GM12891 (cell line): ENCODE results near the gene PAXIP1. TPM values are rescaled to one million over a fixed set of nuclear protein-coding genes. Genes with fewer than 3 reads are reported as not detected.
A peak's percentile ranks its signal among the peaks of the same experiment; 100 is the strongest.
"Not testable (repeated sequence)": the region's sequence is repeated elsewhere in the genome, so short reads cannot be mapped to it uniquely, and the experiment has no call there.

Experiments used
- DNase-seq: peaks from one replicate; pipeline ENCODE4 v3.0.0; 2011; ENCODE audit warnings: low spot score; ENCODE audit not compliant: insufficient read length
- FAIRE-seq: peaks from 2 replicates; lab custom pipeline; 2011; peaks lifted over from hg19 to GRCh38; lab: Jason Lieb, UNC
- PAX5 ChIP-seq: IDR thresholded peaks from 2 replicates; pipeline ENCODE4 v1.6.1; 2011; ENCODE audit warnings: low read length, moderate library complexity, mild to moderate bottlenecking; ENCODE audit not compliant: insufficient read depth, severe bottlenecking
- POLR2A ChIP-seq: IDR thresholded peaks from 2 replicates; pipeline ENCODE4 v1.6.1; 2011; ENCODE audit warnings: low read depth, low read length, control low read depth
- POLR2AphosphoS5 ChIP-seq: IDR thresholded peaks from 2 replicates; pipeline ENCODE4 v1.6.1; 2011; ENCODE audit warnings: low read depth, low read length, control low read depth
- POU2F2 ChIP-seq: IDR thresholded peaks from 2 replicates; pipeline ENCODE4 v1.6.1; 2011; ENCODE audit warnings: low read depth, mild to moderate bottlenecking, control low read depth, low read length, moderate library complexity
- SPI1 ChIP-seq: IDR thresholded peaks from 2 replicates; pipeline ENCODE4 v1.6.1; 2011; ENCODE audit warnings: low read depth, low read length, control low read depth
- TAF1 ChIP-seq: IDR thresholded peaks from 2 replicates; pipeline ENCODE4 v1.6.1; 2011; ENCODE audit warnings: low read depth, low read length, control low read depth
- polyA plus RNA-seq: library from polyadenylated mRNA; unstranded; fragments of >200 nt; gene quantifications from one replicate; pipeline ENCODE4 v1.2.1, GENCODE V29; 2012; ENCODE audit warnings: low read depth, missing spikeins, inconsistent platforms; ENCODE audit not compliant: missing spikeins

Gene PAXIP1
- 10.0 TPM for polyA plus RNA-seq

- FAIRE-seq, result no peak
- DNase-seq, result peak; percentile 69
Observed at GRCh38 chr7:155003092-155003375, at the start of gene PAXIP1. TSS of gene PAXIP1 (minus strand) at chr7:155003124. CDS start at chr7:155002929, 195 bp downstream.

GRCh38 chr7:155051355-155051754 lies 48.4 kb upstream of the PAXIP1 start:
- DNase-seq (no peak), FAIRE-seq (no peak)
- no peak for TF ChIP-seq PAX5
- no peak for TF ChIP-seq SPI1
- no peak for TF ChIP-seq TAF1
- TF ChIP-seq POLR2A, result no peak
- no peak for TF ChIP-seq POU2F2
- no peak for TF ChIP-seq POLR2AphosphoS5

More at GRCh38 chr7:155003092-155003375, at the start of gene PAXIP1:
- TF ChIP-seq POLR2A (no peak), POLR2AphosphoS5 (no peak), POU2F2 (no peak), PAX5 (no peak), SPI1 (no peak), TAF1 (no peak)

GRCh38 chr7:155048006-155048405 lies 45.1 kb upstream of the PAXIP1 start:
- FAIRE-seq (no peak), DNase-seq (no peak)
- TF ChIP-seq SPI1 (no peak), POLR2AphosphoS5 (no peak), POU2F2 (no peak), POLR2A (no peak), PAX5 (no peak), TAF1 (no peak)

- FAIRE-seq, result no peak
- TF ChIP-seq TAF1, result no peak
- TF ChIP-seq SPI1, result no peak
- TF ChIP-seq POLR2A, result no peak
- no peak for TF ChIP-seq POLR2AphosphoS5
- TF ChIP-seq PAX5, result no peak
- no peak for TF ChIP-seq POU2F2
- no peak for DNase-seq
Observed at GRCh38 chr7:155043756-155044155, 40.8 kb upstream of the PAXIP1 start.

- FAIRE-seq, result no peak
- TF ChIP-seq SPI1 (peak; percentile 67), POLR2AphosphoS5 (no peak)
- no peak for DNase-seq
Observed at GRCh38 chr7:155038335-155038734, 35.4 kb upstream of the PAXIP1 start.

- not testable (repeated sequence) for FAIRE-seq, DNase-seq
Observed at GRCh38 chr7:155034495-155034894, 31.6 kb upstream of the PAXIP1 start.

- DNase-seq (no peak), FAIRE-seq (no peak)
- TF ChIP-seq POLR2AphosphoS5 (no peak), TAF1 (no peak)
Observed at GRCh38 chr7:155032978-155033377, 30.1 kb upstream of the PAXIP1 start.

- TF ChIP-seq POLR2A (no peak), SPI1 (no peak), POU2F2 (no peak), POLR2AphosphoS5 (no peak), PAX5 (no peak), TAF1 (no peak)
- DNase-seq, result no peak
- peak; percentile 9 for FAIRE-seq
Observed at GRCh38 chr7:155027879-155028278, 25.0 kb upstream of the PAXIP1 start.

GRCh38 chr7:155021699-155022145 lies 18.8 kb upstream of the PAXIP1 start:
- FAIRE-seq (no peak), DNase-seq (no peak)
- no peak for TF ChIP-seq TAF1
- TF ChIP-seq POLR2A, result no peak
- TF ChIP-seq PAX5, result no peak
- no peak for TF ChIP-seq SPI1
- TF ChIP-seq POLR2AphosphoS5, result no peak
- no peak for TF ChIP-seq POU2F2

GRCh38 chr7:155020996-155021395 lies 18.1 kb upstream of the PAXIP1 start:
- TF ChIP-seq PAX5 (no peak), TAF1 (no peak), SPI1 (no peak), POLR2AphosphoS5 (no peak), POLR2A (no peak), POU2F2 (no peak)
- DNase-seq, result no peak
- FAIRE-seq, result no peak

GRCh38 chr7:155017834-155018233 lies 14.9 kb upstream of the PAXIP1 start:
- DNase-seq (no peak), FAIRE-seq (no peak)
- TF ChIP-seq PAX5 (no peak), POLR2AphosphoS5 (no peak), TAF1 (no peak), POU2F2 (no peak), POLR2A (no peak), SPI1 (no peak)
